Neural cell (in vitro differentiated cells): Measurements from ENCODE around the gene LACTBL1. TPM values are rescaled to one million over a fixed set of nuclear protein-coding genes. Genes with fewer than 3 reads are reported as not detected.

ENCODE experiments used
- H2AFZ ChIP-seq: fragments of 200-600, 300-800 bp; sonication (generic), shearing (Covaris generic); 2 replicates; pipeline ENCODE4 v1.6.0; 2014; ENCODE audit warnings: low read depth, mild to moderate bottlenecking, antibody characterized with exemption, low read length, moderate library complexity
- H3F3A ChIP-seq: fragments of 200-600 bp; shearing (Covaris generic); 2 replicates; pipeline ENCODE4 v1.6.1; 2016; ENCODE audit warnings: mild to moderate bottlenecking, moderate library complexity, mixed read lengths, antibody characterized with exemption, low read length; ENCODE audit not compliant: insufficient read depth, poor library complexity, severe bottlenecking
- H3K27ac ChIP-seq: fragments of 200-600, 300-800 bp; sonication (generic), shearing (Covaris generic); 2 replicates; pipeline ENCODE4 v1.5.1; 2014; ENCODE audit warnings: mild to moderate bottlenecking, low read length, moderate library complexity
- H3K27me3 ChIP-seq: fragments of 300-800, 200-600 bp; sonication (generic), shearing (Covaris generic); 2 replicates; pipeline ENCODE4 v1.6.0; 2014; ENCODE audit warnings: mild to moderate bottlenecking, low read depth, low read length, moderate library complexity; ENCODE audit not compliant: insufficient read depth
- H3K36me3 ChIP-seq: fragments of 300-800, 200-600 bp; sonication (generic), shearing (Covaris generic); 2 replicates; pipeline ENCODE4 v1.5.1; 2014; ENCODE audit warnings: mild to moderate bottlenecking, antibody characterized with exemption, low read length, moderate library complexity; ENCODE audit not compliant: insufficient read depth
- H3K4me2 ChIP-seq: fragments of 300-800, 200-600 bp; sonication (generic), shearing (Covaris generic); 2 replicates; pipeline ENCODE4 v1.6.0; 2014; ENCODE audit warnings: mild to moderate bottlenecking, low read length
- H3K4me3 ChIP-seq: fragments of 300-800, 200-600 bp; sonication (generic), shearing (Covaris generic); 2 replicates; pipeline ENCODE4 v1.5.1; 2014; ENCODE audit warnings: mild to moderate bottlenecking, low read length, moderate library complexity
- H3K79me2 ChIP-seq: fragments of 200-600 bp; shearing (Covaris generic); replicated peaks from 2 replicates; pipeline ENCODE4 v1.6.0; 2014; ENCODE audit warnings: mild to moderate bottlenecking, low read length, moderate library complexity; ENCODE audit not compliant: insufficient read depth
- H3K9ac ChIP-seq: fragments of 300-800, 200-600 bp; sonication (generic), shearing (Covaris generic); 2 replicates; pipeline ENCODE4 v1.6.1; 2016; ENCODE audit warnings: mild to moderate bottlenecking, low read length, mixed read lengths
- H3K9me2 ChIP-seq: fragments of 200-600 bp; shearing (Covaris generic); 2 replicates; pipeline ENCODE4 v1.6.1; 2016; ENCODE audit warnings: mild to moderate bottlenecking, low read length, mixed read lengths; ENCODE audit not compliant: insufficient read depth
- H3K9me3 ChIP-seq: fragments of 200-600, 300-800 bp; sonication (generic), shearing (Covaris generic); 2 replicates; pipeline ENCODE4 v1.6.1; 2016; ENCODE audit warnings: mild to moderate bottlenecking, mixed run types, low read length, moderate library complexity, mixed read lengths
- H4K20me1 ChIP-seq: fragments of 200-600 bp; shearing (Covaris generic); 2 replicates; pipeline ENCODE4 v1.6.1; 2016; ENCODE audit warnings: mild to moderate bottlenecking, mixed run types; ENCODE audit not compliant: insufficient read depth
- CTCF ChIP-seq: fragments of 450-650 bp; IDR thresholded peaks from 2 replicates; pipeline ENCODE4 v1.5.1; 2014; ENCODE audit warnings: antibody characterized with exemption, mild to moderate bottlenecking, moderate library complexity; ENCODE audit not compliant: poor library complexity, severe bottlenecking
- EP300 ChIP-seq: fragments of 450-650 bp; conservative IDR thresholded peaks from 2 replicates; pipeline ENCODE4 v1.6.1; 2014; ENCODE audit warnings: antibody characterized with exemption, mild to moderate bottlenecking, moderate library complexity; ENCODE audit not compliant: poor library complexity, severe bottlenecking
- EZH2 ChIP-seq: fragments of 200-600, 300-800 bp; shearing (Covaris generic), sonication (generic); IDR thresholded peaks from 2 replicates; pipeline ENCODE4 v1.6.1; 2014; ENCODE audit warnings: antibody characterized with exemption, low read length, borderline replicate concordance, mild to moderate bottlenecking; ENCODE audit not compliant: insufficient read depth, poor library complexity, severe bottlenecking
- MXI1 ChIP-seq: fragments of 450-650 bp; conservative IDR thresholded peaks from 2 replicates; pipeline ENCODE4 v1.6.1; 2014; ENCODE audit warnings: antibody characterized with exemption, mild to moderate bottlenecking; ENCODE audit not compliant: poor library complexity, severe bottlenecking
- POLR2AphosphoS5 ChIP-seq: IDR thresholded peaks from 2 replicates; pipeline ENCODE4 v1.6.1; 2012
- RAD21 ChIP-seq: fragments of 450-650 bp; conservative IDR thresholded peaks from 2 replicates; pipeline ENCODE4 v1.6.1; 2014; ENCODE audit warnings: antibody characterized with exemption, mild to moderate bottlenecking, moderate library complexity
- REST ChIP-seq: IDR thresholded peaks from 2 replicates; pipeline ENCODE4 v1.6.1; 2012; ENCODE audit warnings: borderline replicate concordance
- SMC3 ChIP-seq: fragments of 450-650 bp; conservative IDR thresholded peaks from 2 replicates; pipeline ENCODE4 v1.6.1; 2014; ENCODE audit warnings: antibody characterized with exemption, mild to moderate bottlenecking, moderate library complexity; ENCODE audit not compliant: poor library complexity
- TAF1 ChIP-seq: IDR thresholded peaks from 2 replicates; pipeline ENCODE4 v1.6.1; 2012; ENCODE audit warnings: low read depth
- polyA plus RNA-seq: library from polyadenylated mRNA; depleted of rRNA; stranded (reverse); fragments of >200 nt; gene quantifications from 2 replicates; pipeline ENCODE4 v1.2.3, GENCODE V29; 2014

LACTBL1 gene
- polyA plus RNA-seq, 1 donor from 2014 or later: not detected

GRCh38 chr1:22921452-22922126 lies 51.1 kb downstream of the LACTBL1 start:
- no peak for TF ChIP-seq MXI1
- no peak for TF ChIP-seq POLR2AphosphoS5
- no peak for TF ChIP-seq RAD21
- no peak for TF ChIP-seq CTCF
- no peaks in the 10 kb centered on the region for H4K20me1 ChIP-seq
- no peaks in the 10 kb centered on the region for H3F3A ChIP-seq
- H3K27ac ChIP-seq: no peak overlapping the region
- H2AFZ ChIP-seq: no peak overlapping the region
- no peak overlapping the region for H3K4me3 ChIP-seq
- no peaks in the 10 kb centered on the region for H3K9me2 ChIP-seq
- H3K27me3 ChIP-seq: no peaks in the 10 kb centered on the region
- H3K79me2 ChIP-seq: no peaks in the 10 kb centered on the region
- H3K9ac ChIP-seq: no peak overlapping the region
- no peak overlapping the region for H3K4me2 ChIP-seq
- no peaks in the 10 kb centered on the region for H3K36me3 ChIP-seq
- no peaks in the 10 kb centered on the region for H3K9me3 ChIP-seq

- no peak overlapping the region for H3K27ac ChIP-seq
Observed at GRCh38 chr1:22920734-22921451, 51.8 kb downstream of the LACTBL1 start.

More at GRCh38 chr1:22920734-22921451, 51.8 kb downstream of the LACTBL1 start:
- Histone ChIP-seq H3K36me3 (no peaks in the 10 kb centered on the region), H3K4me2 (no peak overlapping the region), H3F3A (no peaks in the 10 kb centered on the region), H3K9me3 (no peaks in the 10 kb centered on the region), H3K9ac (no peak overlapping the region), H3K4me3 (no peak overlapping the region), H3K9me2 (no peaks in the 10 kb centered on the region), H4K20me1 (no peaks in the 10 kb centered on the region), H3K79me2 (no peaks in the 10 kb centered on the region), H3K27me3 (no peaks in the 10 kb centered on the region), H2AFZ (no peak overlapping the region)
- no peak for TF ChIP-seq CTCF
- TF ChIP-seq EP300: no peak
- TF ChIP-seq MXI1: no peak
- no peak for TF ChIP-seq RAD21
- TF ChIP-seq EZH2: no peak
- no peak for TF ChIP-seq REST
- no peak for TF ChIP-seq TAF1
- no peak for TF ChIP-seq SMC3
